ENCODE data around the gene WFIKKN2. TPM values are rescaled to one million over a fixed set of nuclear protein-coding genes. Genes with fewer than 3 reads are reported as not detected.

The WFIKKN2 gene
- total and polyA plus RNA-seq, 10 of the 15 experiments (the other 5 are each of a cell fraction or from before 2014, with no cell fraction given), result 0.06 TPM; not detected in 9

DNA sequence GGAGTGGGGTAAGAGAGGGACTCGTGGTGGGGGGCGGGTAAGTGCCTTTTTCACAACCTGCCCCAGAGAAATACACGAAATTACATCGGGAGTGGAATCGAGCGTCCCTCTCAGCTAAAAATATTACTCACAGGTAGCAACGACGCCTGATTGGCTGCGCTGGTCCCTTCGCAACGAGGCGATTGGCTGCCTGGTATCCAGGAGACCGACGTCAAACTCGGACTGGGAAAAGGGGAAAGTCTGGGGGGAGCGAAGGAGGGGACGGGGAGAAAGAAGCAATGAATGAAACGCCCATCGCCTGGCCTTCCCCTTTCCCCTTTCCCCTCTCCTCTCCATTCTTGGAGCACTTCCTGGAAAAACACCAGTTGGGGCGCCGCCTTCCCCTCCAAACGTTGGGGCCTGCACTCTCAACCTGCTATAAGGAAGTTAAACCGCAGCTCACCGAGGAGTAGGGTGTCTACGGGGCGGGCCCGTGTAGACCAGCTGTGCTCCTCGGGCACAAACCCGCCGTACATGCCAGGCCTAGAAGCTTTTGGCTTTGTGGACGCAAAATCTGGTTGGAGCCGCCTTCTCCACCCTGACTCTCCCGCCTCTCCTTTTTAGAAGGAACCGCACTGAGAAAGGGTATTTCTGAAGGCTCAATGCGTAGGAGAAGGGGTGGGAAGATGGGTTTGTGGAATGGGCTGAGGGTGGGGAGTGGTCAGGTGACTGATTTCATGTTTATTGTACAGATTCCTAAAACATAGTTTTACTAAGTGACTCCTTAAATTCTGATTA, 32.2 kb downstream of the WFIKKN2 start (continued):
- TF ChIP-seq, protein P1, sequence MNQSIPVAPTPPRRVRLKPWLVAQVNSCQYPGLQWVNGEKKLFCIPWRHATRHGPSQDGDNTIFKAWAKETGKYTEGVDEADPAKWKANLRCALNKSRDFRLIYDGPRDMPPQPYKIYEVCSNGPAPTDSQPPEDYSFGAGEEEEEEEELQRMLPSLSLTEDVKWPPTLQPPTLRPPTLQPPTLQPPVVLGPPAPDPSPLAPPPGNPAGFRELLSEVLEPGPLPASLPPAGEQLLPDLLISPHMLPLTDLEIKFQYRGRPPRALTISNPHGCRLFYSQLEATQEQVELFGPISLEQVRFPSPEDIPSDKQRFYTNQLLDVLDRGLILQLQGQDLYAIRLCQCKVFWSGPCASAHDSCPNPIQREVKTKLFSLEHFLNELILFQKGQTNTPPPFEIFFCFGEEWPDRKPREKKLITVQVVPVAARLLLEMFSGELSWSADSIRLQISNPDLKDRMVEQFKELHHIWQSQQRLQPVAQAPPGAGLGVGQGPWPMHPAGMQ (IDR thresholded peaks at IDR 0.05; ENCODE audit: borderline replicate concordance), result no peak
- peak; percentile 63; the same call in 1 of the 2 replicates for TF ChIP-seq NFYA (IDR thresholded peaks at IDR 0.05; ENCODE audit: borderline replicate concordance, low read depth, low read length)
- TF ChIP-seq CBX5 (IDR thresholded peaks at IDR 0.05; ENCODE audit: low read depth), result no peak
- TF ChIP-seq, protein P2, sequence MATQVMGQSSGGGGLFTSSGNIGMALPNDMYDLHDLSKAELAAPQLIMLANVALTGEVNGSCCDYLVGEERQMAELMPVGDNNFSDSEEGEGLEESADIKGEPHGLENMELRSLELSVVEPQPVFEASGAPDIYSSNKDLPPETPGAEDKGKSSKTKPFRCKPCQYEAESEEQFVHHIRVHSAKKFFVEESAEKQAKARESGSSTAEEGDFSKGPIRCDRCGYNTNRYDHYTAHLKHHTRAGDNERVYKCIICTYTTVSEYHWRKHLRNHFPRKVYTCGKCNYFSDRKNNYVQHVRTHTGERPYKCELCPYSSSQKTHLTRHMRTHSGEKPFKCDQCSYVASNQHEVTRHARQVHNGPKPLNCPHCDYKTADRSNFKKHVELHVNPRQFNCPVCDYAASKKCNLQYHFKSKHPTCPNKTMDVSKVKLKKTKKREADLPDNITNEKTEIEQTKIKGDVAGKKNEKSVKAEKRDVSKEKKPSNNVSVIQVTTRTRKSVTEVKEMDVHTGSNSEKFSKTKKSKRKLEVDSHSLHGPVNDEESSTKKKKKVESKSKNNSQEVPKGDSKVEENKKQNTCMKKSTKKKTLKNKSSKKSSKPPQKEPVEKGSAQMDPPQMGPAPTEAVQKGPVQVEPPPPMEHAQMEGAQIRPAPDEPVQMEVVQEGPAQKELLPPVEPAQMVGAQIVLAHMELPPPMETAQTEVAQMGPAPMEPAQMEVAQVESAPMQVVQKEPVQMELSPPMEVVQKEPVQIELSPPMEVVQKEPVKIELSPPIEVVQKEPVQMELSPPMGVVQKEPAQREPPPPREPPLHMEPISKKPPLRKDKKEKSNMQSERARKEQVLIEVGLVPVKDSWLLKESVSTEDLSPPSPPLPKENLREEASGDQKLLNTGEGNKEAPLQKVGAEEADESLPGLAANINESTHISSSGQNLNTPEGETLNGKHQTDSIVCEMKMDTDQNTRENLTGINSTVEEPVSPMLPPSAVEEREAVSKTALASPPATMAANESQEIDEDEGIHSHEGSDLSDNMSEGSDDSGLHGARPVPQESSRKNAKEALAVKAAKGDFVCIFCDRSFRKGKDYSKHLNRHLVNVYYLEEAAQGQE (IDR thresholded peaks at IDR 0.05; ENCODE audit: low read depth, low read length), result no peak
- TF ChIP-seq NRF1 (conservative IDR thresholded peaks at IDR 0.05; ENCODE audit: low read depth, low read length), result no peak
- peak; percentile 58; the same call in 1 of the 2 replicates for TF ChIP-seq BACH1 (IDR thresholded peaks at IDR 0.05; ENCODE audit: borderline replicate concordance)
- TF ChIP-seq, protein P3, sequence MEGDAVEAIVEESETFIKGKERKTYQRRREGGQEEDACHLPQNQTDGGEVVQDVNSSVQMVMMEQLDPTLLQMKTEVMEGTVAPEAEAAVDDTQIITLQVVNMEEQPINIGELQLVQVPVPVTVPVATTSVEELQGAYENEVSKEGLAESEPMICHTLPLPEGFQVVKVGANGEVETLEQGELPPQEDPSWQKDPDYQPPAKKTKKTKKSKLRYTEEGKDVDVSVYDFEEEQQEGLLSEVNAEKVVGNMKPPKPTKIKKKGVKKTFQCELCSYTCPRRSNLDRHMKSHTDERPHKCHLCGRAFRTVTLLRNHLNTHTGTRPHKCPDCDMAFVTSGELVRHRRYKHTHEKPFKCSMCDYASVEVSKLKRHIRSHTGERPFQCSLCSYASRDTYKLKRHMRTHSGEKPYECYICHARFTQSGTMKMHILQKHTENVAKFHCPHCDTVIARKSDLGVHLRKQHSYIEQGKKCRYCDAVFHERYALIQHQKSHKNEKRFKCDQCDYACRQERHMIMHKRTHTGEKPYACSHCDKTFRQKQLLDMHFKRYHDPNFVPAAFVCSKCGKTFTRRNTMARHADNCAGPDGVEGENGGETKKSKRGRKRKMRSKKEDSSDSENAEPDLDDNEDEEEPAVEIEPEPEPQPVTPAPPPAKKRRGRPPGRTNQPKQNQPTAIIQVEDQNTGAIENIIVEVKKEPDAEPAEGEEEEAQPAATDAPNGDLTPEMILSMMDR (IDR thresholded peaks at IDR 0.05 in 2 of 3, conservative IDR thresholded peaks at IDR 0.05 in 1 of 3; ENCODE audit: control insufficient read depth in 2 of 3, extremely low read depth in 1 of 3, insufficient read depth in 1 of 3, low read depth in 3 of 3, low read length in 3 of 3), result no peak
- TF ChIP-seq ZSCAN29 (IDR thresholded peaks at IDR 0.05), result peak; percentile 99
- TF ChIP-seq ZNF217 (IDR thresholded peaks at IDR 0.05), result 0 out of 2 replicates have a peak, but pooled peaks have one; percentile 12
- TF ChIP-seq, protein P4, sequence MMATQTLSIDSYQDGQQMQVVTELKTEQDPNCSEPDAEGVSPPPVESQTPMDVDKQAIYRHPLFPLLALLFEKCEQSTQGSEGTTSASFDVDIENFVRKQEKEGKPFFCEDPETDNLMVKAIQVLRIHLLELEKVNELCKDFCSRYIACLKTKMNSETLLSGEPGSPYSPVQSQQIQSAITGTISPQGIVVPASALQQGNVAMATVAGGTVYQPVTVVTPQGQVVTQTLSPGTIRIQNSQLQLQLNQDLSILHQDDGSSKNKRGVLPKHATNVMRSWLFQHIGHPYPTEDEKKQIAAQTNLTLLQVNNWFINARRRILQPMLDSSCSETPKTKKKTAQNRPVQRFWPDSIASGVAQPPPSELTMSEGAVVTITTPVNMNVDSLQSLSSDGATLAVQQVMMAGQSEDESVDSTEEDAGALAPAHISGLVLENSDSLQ (IDR thresholded peaks at IDR 0.05), result no peak
- peak; percentile 70 for TF ChIP-seq DPF2 (IDR thresholded peaks at IDR 0.05)
- TF ChIP-seq HDAC6 (IDR thresholded peaks at IDR 0.05; ENCODE audit: unreplicated experiment), result no peak
- TF ChIP-seq EED (IDR thresholded peaks at IDR 0.05; ENCODE audit: low read depth), result peak; percentile 95
- TF ChIP-seq, protein P5, sequence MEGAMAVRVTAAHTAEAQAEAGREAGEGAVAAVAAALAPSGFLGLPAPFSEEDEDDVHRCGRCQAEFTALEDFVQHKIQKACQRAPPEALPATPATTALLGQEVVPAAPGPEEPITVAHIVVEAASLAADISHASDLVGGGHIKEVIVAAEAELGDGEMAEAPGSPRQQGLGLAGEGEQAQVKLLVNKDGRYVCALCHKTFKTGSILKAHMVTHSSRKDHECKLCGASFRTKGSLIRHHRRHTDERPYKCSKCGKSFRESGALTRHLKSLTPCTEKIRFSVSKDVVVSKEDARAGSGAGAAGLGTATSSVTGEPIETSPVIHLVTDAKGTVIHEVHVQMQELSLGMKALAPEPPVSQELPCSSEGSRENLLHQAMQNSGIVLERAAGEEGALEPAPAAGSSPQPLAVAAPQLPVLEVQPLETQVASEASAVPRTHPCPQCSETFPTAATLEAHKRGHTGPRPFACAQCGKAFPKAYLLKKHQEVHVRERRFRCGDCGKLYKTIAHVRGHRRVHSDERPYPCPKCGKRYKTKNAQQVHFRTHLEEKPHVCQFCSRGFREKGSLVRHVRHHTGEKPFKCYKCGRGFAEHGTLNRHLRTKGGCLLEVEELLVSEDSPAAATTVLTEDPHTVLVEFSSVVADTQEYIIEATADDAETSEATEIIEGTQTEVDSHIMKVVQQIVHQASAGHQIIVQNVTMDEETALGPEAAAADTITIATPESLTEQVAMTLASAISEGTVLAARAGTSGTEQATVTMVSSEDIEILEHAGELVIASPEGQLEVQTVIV (IDR thresholded peaks at IDR 0.05; ENCODE audit: borderline replicate concordance, partially characterized antibody), result peak; percentile 60
- peak; percentile 99 for TF ChIP-seq IKZF1 (conservative IDR thresholded peaks at IDR 0.05)
- TF ChIP-seq ZNF622 (IDR thresholded peaks at IDR 0.05), result no peak

Measured in GM12878 (cell line).